ENCODE measurements around the gene SLC45A2. TPM values are rescaled to one million over a fixed set of nuclear protein-coding genes. Genes with fewer than 3 reads are reported as not detected.

The SLC45A2 gene
- total and polyA plus RNA-seq, 4 donors: 0.36 to 0.54 TPM; not detected in 2

GRCh38 chr5:33905381-33905780 lies 79.1 kb downstream of the SLC45A2 start:
- Histone ChIP-seq H3K36me3 (ENCODE audit: control insufficient read depth in 1 of 2, insufficient read depth in 2 of 2, low read length in 1 of 2) (no peaks in the 10 kb centered on the region), H3K27me3 (ENCODE audit: control insufficient read depth in 1 of 2, insufficient read depth in 2 of 2, low read length in 1 of 2) (no peaks in the 10 kb centered on the region), H3K4me3 (ENCODE audit: low read length in 2 of 2) (no peak overlapping the region), H3K4me1 (ENCODE audit: control insufficient read depth in 1 of 2, insufficient read depth in 2 of 2, low read length in 2 of 2) (no peaks in the 10 kb centered on the region), H3K27ac (ENCODE audit: low read depth in 1 of 2, low read length in 2 of 2) (no peak overlapping the region), H3K9me3 (ENCODE audit: control insufficient read depth, low read length) (peaks cover 3% of the 10 kb centered on the region)
- WGBS, 2 donors: 86 to 96% methylated on average over 1 of the region's 1 CpG
- ATAC-seq (ENCODE audit: low FRiP score): no peak
- intact Hi-C loops (cut with DNase I): no loop called here
- DNase-seq: no peak

- 92% methylated on average over 2 of the region's 2 CpGs for WGBS, 2 donors
- no peak for ATAC-seq (ENCODE audit: low FRiP score)
- no peak for DNase-seq
- intact Hi-C loops (cut with DNase I): no loop called here
- no peak overlapping the region for H3K4me3 ChIP-seq (ENCODE audit: low read length in 2 of 2)
- no peaks in the 10 kb centered on the region for H3K27me3 ChIP-seq (ENCODE audit: control insufficient read depth in 1 of 2, insufficient read depth in 2 of 2, low read length in 1 of 2)
- no peak overlapping the region for H3K27ac ChIP-seq (ENCODE audit: low read depth in 1 of 2, low read length in 2 of 2)
- no peaks in the 10 kb centered on the region for H3K36me3 ChIP-seq (ENCODE audit: control insufficient read depth in 1 of 2, insufficient read depth in 2 of 2, low read length in 1 of 2)
- no peaks in the 10 kb centered on the region for H3K4me1 ChIP-seq (ENCODE audit: control insufficient read depth in 1 of 2, insufficient read depth in 2 of 2, low read length in 2 of 2)
- no peaks in the 10 kb centered on the region for H3K9me3 ChIP-seq (ENCODE audit: control insufficient read depth, low read length)
Measured at GRCh38 chr5:33903118-33903517, 81.4 kb downstream of the SLC45A2 start.

- Histone ChIP-seq H3K27me3 (ENCODE audit: control insufficient read depth in 1 of 2, insufficient read depth in 2 of 2, low read length in 1 of 2) (no peaks in the 10 kb centered on the region), H3K9me3 (ENCODE audit: control insufficient read depth, low read length) (no peaks in the 10 kb centered on the region), H3K4me3 (ENCODE audit: low read length in 2 of 2) (no peak overlapping the region), H3K36me3 (ENCODE audit: control insufficient read depth in 1 of 2, insufficient read depth in 2 of 2, low read length in 1 of 2) (no peaks in the 10 kb centered on the region), H3K27ac (ENCODE audit: low read depth in 1 of 2, low read length in 2 of 2) (no peak overlapping the region), H3K4me1 (ENCODE audit: control insufficient read depth in 1 of 2, insufficient read depth in 2 of 2, low read length in 2 of 2) (no peaks in the 10 kb centered on the region)
- 76 to 83% methylated on average over 1 of the region's 1 CpG for WGBS, 2 donors
- ATAC-seq (ENCODE audit: low FRiP score): no peak
- DNase-seq: no peak
- intact Hi-C loops (cut with DNase I): no loop called here
Measured at GRCh38 chr5:33901156-33901555, 83.3 kb downstream of the SLC45A2 start.

Other genes with a start within 250 kb of the SLC45A2 start
- gene ADAMTS12, start 92.7 kb downstream of the SLC45A2 start, total RNA-seq: 1 to 10 TPM; 3.6 to 7.3 TPM
- gene ADAMTS12, start 92.7 kb downstream of the SLC45A2 start, polyA plus RNA-seq: 1 to 10 TPM in 1 of 2 donors, under 1 TPM in 1; 0.50 to 2.0 TPM
- gene RXFP3, start 48.3 kb downstream of the SLC45A2 start, total RNA-seq: not detected
- not detected for gene RXFP3, start 48.3 kb downstream of the SLC45A2 start, polyA plus RNA-seq
- 10 to 100 TPM in 1 of 2 donors, 1 to 10 TPM in 1; 5.0 to 11.4 TPM for gene AMACR, start 23.4 kb upstream of the SLC45A2 start, total RNA-seq
- 1 to 10 TPM; 6.8 to 8.5 TPM for gene AMACR, start 23.4 kb upstream of the SLC45A2 start, polyA plus RNA-seq
- 10 to 100 TPM in 1 of 2 donors, 1 to 10 TPM in 1; 5.6 to 38.8 TPM for gene C1QTNF3, start 58.5 kb upstream of the SLC45A2 start, total RNA-seq
- 1 to 10 TPM in 1 of 2 donors, not detected in 1; 3.1 TPM for gene C1QTNF3, start 58.5 kb upstream of the SLC45A2 start, polyA plus RNA-seq

All from aorta (tissue), 5 donors.